ENCODE measurements around the gene IFNLR1.

GRCh38 chr1:24117132-24117531 lies 70.0 kb downstream of the IFNLR1 start:
- no peak for TF ChIP-seq CTCF (optimal IDR thresholded peaks at IDR 0.05 in 1 of 3, IDR thresholded peaks at IDR 0.05 in 1 of 3, conservative IDR thresholded peaks at IDR 0.05 in 1 of 3; ENCODE audit: extremely low read depth in 1 of 3, insufficient read depth in 2 of 3, low read length in 3 of 3)
- TF ChIP-seq EZH2 (IDR thresholded peaks at IDR 0.05; ENCODE audit: low read length), result no peak
